ENCODE measurements around the gene PIGP. TPM values are rescaled to one million over a fixed set of nuclear protein-coding genes. Genes with fewer than 3 reads are reported as not detected.

PIGP gene
- total and polyA plus RNA-seq, 2 donors (not counting 3 experiments of a cell fraction or from before 2014, with no cell fraction given) = 11.4 to 18.9 TPM

GRCh38 chr21:37072274-37072987 lies 440 bp downstream of the PIGP start:
- ChIA-PET POLR2A (no interaction called here), CTCF (interaction anchor here (0.9 to 1.0 kb wide), 2 partner anchors 15 to 95 kb away, joined by 3 to 5 read pairs; no protein-coding TSS in a partner anchor)
- Histone ChIP-seq H3K9me3 (replicated peaks; ENCODE audit: control insufficient read depth, insufficient read depth, low read length) (no peaks in the 10 kb centered on the region), H3K27me3 (ENCODE audit: control insufficient read depth in 2 of 2, insufficient read depth in 2 of 2, low read length in 2 of 2) (no peaks in the 10 kb centered on the region), H3K79me2 (ENCODE audit: control insufficient read depth, insufficient read depth, low read length) (peaks cover 37% of the 10 kb centered on the region), H4K20me1 (replicated peaks; ENCODE audit: control insufficient read depth, extremely low read depth, insufficient read depth, low read length) (no peaks in the 10 kb centered on the region), H3K36me3 (ENCODE audit: control insufficient read depth in 2 of 2, extremely low read depth in 1 of 2, insufficient read depth in 2 of 2, low read length in 2 of 2) (no peaks in the 10 kb centered on the region), H3K27ac (ENCODE audit: insufficient read depth, low read depth, low read length) (peak overlapping the region; percentile 95), H3K9me1 (replicated peaks; ENCODE audit: control insufficient read depth, extremely low read depth, insufficient read depth, low read length) (no peaks in the 10 kb centered on the region), H3K4me2 (ENCODE audit: insufficient read depth, low read length) (peak overlapping the region; percentile 93), H3K4me3 (replicated peaks in 1 of 3; ENCODE audit: insufficient read depth in 1 of 3, low read depth in 1 of 3, low read length in 3 of 3) (peak overlapping the region; percentile 49 to 88 (median 60)), H3K4me1 (ENCODE audit: control insufficient read depth, extremely low read depth, insufficient read depth, low read length) (peaks cover 17% of the 10 kb centered on the region), H3K9ac (replicated peaks; ENCODE audit: extremely low read depth, insufficient read depth, low read length) (peak overlapping the region; percentile 98), H2AFZ (ENCODE audit: low read depth, low read length) (peak overlapping the region; percentile 72)
- dilution Hi-C loops (cut with MboI; ENCODE audit: extremely low pct_ligation_motif_present, low sequenced_read_pairs) (no loop called here), intact Hi-C loops (cut with micrococcal nuclease) (loop anchor here (5.0 kb wide), 2 partner anchors 60 to 80 kb away; no protein-coding TSS in a partner anchor)
- FAIRE-seq (peak; percentile 66), DNase-seq (ENCODE audit: low read depth, low spot score) (no peak)
- TF ChIP-seq JUN (IDR thresholded peaks at IDR 0.05; ENCODE audit: borderline replicate concordance, insufficient read depth, insufficient read length, low read depth) (no peak), FOS (IDR thresholded peaks at IDR 0.05; ENCODE audit: borderline replicate concordance, insufficient read depth, low read length) (no peak), MAX (IDR thresholded peaks at IDR 0.05; ENCODE audit: insufficient read depth, insufficient read length) (no peak), CTCF (IDR thresholded peaks at IDR 0.05; ENCODE audit: extremely low read depth in 1 of 2, insufficient read depth in 1 of 2, low read depth in 1 of 2, low read length in 2 of 2) (no peak), EZH2 (IDR thresholded peaks at IDR 0.05; ENCODE audit: borderline replicate concordance, low read depth, low read length, severe bottlenecking) (no peak), MYC (IDR thresholded peaks at IDR 0.05; ENCODE audit: low read depth, low read length) (no peak), POLR2A (IDR thresholded peaks at IDR 0.05; ENCODE audit: low read depth, low read length) (no peak), POLR2AphosphoS5 (IDR thresholded peaks at IDR 0.05; ENCODE audit: insufficient read depth, low read depth, low read length) (no peak), GATA2 (IDR thresholded peaks at IDR 0.05; ENCODE audit: insufficient read depth, insufficient read length, low read depth, low read length) (no peak)
- BruUV-seq (replicated peaks) = TSS peak; percentile 69

Data from endothelial cell of umbilical vein (primary cell).